ELF-1 (cell line): ENCODE data around the gene NTN1.
"Not testable (repeated sequence)": the region's sequence is repeated elsewhere in the genome, so short reads cannot be mapped to it uniquely, and the experiment has no call there.

Source experiments
- DNase-seq: peaks from one replicate; pipeline ENCODE4 v3.0.0-alpha.2; 2016; ENCODE audit warnings: low read depth, low spot score

The NTN1 gene

GRCh38 chr17:9021158-9021991 is at the start of gene NTN1:
NTN1 (plus strand) TSS chr17:9021510; CDS start chr17:9022374, 864 bp downstream.
- peak; percentile 15 for DNase-seq

DNA sequence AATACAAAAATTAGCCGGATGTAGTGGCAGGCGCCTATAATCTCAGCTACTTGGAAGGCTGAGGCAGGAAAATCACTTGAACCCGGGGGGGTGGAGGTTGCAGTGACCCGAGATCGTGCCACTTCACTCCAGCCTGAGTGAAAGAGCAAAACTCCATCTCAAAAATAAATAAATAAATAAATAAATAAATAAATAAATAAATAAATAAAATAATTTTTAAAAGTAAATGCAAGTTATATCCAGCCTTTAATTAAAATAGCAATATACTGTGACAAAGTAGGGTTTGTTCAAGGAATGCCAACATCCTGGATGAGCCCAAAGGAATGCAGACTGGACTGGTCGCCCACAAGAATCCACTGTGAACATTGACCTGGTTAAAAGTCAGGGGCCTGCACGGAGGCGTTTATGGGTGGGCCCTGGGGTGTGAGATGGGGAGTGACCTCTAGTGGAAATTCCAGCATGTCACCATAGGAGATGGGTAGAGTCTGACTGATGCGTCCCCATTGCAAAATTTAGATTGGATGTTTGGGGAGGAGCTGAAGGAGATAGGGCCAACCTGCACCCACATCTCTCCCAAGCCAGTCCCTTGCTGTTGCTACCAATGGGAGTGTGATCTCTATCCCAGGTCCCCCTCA is 46.1 kb upstream of the NTN1 start:
- no peak for DNase-seq

DNA sequence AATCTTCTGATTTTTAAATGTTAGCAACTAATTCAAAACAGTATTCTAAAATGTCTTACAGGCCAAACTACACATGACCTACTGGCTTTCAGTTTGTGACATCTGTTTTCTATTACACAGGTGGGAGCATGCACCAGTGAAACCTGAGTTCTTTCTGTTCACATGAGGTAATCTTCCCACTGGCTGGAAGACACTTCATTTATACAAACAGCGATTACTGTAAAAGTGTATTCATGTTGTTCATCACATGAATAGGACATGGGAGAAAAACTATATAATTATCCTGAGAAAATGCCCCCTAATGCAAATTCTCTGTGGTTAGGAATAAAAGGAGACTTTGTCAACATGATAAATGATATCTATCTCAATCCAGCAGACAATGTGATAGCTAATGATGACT is 44.7 kb upstream of the NTN1 start:
- no peak for DNase-seq

GRCh38 chr17:8979715-8980114 is 41.6 kb upstream of the NTN1 start:
- DNase-seq = no peak

GRCh38 chr17:8981443-8981842 is 39.9 kb upstream of the NTN1 start:
- DNase-seq = no peak

GRCh38 chr17:8984225-8984624 is 37.1 kb upstream of the NTN1 start:
- DNase-seq = not testable (repeated sequence)

DNA sequence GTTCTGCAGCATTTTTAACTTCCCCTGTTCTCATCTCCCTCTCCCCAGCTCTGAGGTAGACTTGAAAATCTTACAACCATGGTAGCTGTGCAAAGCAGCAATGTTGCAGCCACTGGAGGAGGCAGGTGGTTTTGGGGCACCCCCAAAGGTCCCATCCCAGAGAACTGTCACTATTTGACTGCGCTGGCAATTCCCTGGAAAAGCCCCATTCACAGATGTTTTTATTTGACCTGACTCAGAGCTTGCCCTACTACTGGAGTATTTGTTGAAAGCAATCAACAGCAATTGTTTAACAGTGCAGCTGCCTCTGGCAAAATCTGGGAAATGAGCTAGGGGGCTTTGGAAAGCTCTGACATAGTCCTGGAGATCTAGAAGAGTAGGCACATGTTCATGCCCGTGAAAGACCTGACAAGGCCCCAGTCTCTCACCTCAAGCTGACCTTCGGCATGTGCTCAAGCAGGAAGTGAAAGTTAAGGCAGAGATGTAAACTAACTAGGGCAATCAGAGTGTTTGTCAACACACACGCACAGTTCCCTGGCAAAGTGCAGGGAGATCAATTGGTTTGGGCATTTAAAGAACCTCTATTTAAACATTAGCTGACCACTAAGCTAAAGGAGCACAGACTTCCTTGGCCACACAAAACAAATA is 36.1 kb upstream of the NTN1 start:
- DNase-seq = no peak

DNA sequence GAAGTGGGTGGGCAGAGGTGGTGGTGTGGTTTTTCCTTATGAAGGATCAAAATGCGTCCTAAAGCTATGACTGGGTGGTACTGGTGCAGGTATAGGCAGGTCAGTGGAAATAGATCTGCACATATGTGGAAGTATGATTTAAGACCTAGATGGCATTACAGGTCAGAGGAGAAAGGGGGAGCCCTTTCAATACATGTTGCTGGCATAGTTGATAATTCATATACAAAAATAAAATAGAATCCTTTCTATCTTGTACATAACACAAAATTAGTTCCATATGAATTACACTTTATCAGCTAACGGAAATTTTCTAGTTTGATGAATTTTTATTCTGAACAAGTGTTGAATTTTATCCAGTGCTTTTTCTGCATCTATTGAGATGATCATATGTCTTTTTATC is 35.0 kb upstream of the NTN1 start:
- no peak for DNase-seq

DNA sequence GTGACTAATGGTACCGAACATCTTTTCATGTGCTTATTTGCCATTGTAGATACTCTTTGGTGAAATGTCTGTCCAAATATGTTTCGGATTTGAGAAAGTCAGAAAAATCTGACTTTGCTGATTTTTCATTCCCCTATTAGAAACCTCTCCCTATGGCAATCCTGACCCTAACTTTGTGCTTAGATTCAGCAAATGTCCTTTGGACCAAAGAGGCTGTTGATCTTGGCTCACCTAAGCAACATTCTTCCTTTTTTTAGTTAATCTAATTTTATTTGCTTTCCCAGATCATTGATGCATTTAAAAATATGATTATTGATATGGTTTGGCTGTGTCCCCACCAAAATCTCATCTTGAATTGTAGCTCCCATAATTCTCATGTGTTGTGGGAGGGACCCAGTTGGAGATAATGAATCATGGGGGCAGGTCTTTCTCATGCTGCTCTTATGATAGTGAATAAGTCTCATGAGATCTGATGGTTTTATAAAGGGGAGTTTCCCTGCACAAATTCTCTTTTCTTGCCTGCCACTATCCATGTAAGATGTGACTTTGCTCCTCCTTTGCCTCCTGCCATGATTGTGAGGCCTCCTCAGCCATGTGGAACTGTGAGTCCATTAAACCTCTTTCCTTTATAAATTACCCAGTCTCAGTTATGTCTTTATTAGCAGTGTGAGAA is 32.9 kb upstream of the NTN1 start:
- not testable (repeated sequence) for DNase-seq

- DNase-seq = peak; percentile 68
Observed at GRCh38 chr17:8991514-8992285, 29.6 kb upstream of the NTN1 start.

DNA sequence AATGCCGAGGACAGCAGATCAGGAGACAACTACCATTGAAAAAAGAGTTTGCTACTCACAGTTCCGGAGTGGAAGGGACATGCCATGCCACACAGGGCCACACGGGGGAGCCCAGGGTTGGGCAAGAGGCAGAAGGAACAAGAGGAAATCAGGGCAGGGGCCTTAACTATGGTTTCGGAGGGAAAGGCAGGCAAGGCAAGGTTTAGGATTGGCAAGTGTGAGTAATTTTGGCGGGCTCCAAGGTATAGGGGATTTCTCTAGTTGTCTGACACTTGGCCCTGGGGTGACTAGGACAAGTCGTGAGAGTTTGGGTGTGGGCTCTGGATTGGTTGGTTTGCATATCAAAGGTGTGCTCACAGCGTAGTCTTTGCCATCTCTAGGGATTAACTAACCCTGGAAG is 27.0 kb upstream of the NTN1 start:
- DNase-seq = peak; percentile 83

DNA sequence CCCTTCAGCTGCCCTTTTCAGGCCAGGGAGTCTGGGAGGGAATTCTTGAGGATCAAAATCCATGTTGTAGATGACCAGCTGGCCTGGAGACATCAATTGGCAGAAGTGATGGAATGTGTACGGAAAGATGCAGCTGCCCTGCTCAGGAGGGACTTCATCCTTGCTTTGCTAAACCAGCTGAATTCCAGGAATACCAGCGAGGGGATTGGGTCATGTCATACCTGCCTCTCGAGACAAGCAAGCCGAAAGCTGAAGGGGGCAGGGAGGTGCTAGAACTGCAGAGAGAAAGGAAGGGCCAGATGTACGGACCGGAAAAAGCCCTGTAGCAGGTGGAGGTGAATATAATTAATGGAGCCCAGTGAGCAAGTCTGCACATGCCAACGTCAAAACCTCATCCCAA is 25.6 kb upstream of the NTN1 start:
- peak; percentile 70 for DNase-seq

DNA sequence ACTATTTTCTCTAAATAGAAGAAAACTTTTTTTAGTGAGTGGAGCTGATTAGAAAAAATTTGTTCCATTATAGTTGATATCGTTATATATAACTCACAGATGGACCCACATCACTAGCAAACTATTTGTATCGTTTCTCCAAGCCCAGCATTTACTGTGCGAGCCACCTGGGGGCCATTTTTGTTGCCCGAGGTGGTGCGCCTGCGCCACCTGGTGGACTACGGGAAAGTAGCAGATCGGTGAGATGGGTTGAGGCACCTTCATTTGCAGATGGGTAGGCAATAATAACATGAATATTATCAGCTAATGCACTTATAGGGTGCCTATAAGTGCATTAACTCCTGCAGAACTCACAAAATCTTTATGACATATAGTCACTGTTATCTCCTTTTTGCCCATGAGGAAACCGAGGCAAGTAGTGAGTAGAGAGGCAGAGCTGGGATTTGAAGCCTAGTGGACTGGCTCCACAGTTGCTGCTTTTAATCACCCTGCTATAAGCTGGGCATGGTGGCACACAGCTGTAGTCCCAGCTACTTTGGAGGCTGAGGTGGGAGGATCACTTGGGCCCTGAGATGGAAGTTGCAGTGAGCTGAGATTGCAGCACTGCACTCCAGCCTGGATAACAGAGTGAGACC is 23.2 kb upstream of the NTN1 start:
- DNase-seq = peak; percentile 71

- no peak for DNase-seq
Observed at GRCh38 chr17:9001559-9001958, 19.8 kb upstream of the NTN1 start.

GRCh38 chr17:9002227-9002605 is 19.1 kb upstream of the NTN1 start:
- peak; percentile 23 for DNase-seq

- DNase-seq = peak; percentile 43
Observed at GRCh38 chr17:9002606-9003354, 18.5 kb upstream of the NTN1 start.

GRCh38 chr17:9003355-9004131 is 17.8 kb upstream of the NTN1 start:
- DNase-seq = peak; percentile 73

GRCh38 chr17:9004132-9004960 is 17.0 kb upstream of the NTN1 start:
- peak; percentile 43 for DNase-seq

- no peak for DNase-seq
Observed at GRCh38 chr17:9004961-9005285, 16.4 kb upstream of the NTN1 start.
